ENCODE measurements around the gene TKT. TPM values are rescaled to one million over a fixed set of nuclear protein-coding genes. Genes with fewer than 3 reads are reported as not detected.

Gene TKT
- total and polyA plus RNA-seq, 7 donors = 10.5 to 51.9 (median 23.1) TPM

- Histone ChIP-seq H3K4me1 (peaks cover 15% of the 10 kb centered on the region), H3K4me3 (no peak overlapping the region), H3K27me3 (ENCODE audit: insufficient read depth in 3 of 3, low read length in 2 of 3) (no peaks in the 10 kb centered on the region), H3K27ac (no peak overlapping the region), H3K9me3 (no peaks in the 10 kb centered on the region), H3K36me3 (ENCODE audit: insufficient read depth in 1 of 2, low read depth in 1 of 2) (peaks cover 0 to 20% of the 10 kb centered on the region in 2 donors)
- DNase-seq = no peak
- 45 to 52% (median 52%) methylated on average over 10 to 11 of the region's 11 CpGs for WGBS, 3 donors
- no peak for TF ChIP-seq CTCF (IDR thresholded peaks at IDR 0.05)
- intact Hi-C loops (cut with DNase I) = loop anchor here in 1 of 2 donors (2.0 to 10.0 kb wide), 2 partner anchors 57 to 339 kb away; no protein-coding TSS in a partner anchor
- ATAC-seq = peak in 1 of 4 donors; percentile 18
These were observed 62.2 kb downstream of the TKT start for GRCh38 chr3:53193466-53194209.

GRCh38 chr3:53192608-53193007 is 63.2 kb downstream of the TKT start:
- no peak overlapping the region for H3K4me3 ChIP-seq
- peaks cover 0 to 20% of the 10 kb centered on the region in 2 donors for H3K36me3 ChIP-seq (ENCODE audit: insufficient read depth in 1 of 2, low read depth in 1 of 2)
- no peaks in the 10 kb centered on the region for H3K27me3 ChIP-seq (ENCODE audit: insufficient read depth in 3 of 3, low read length in 2 of 3)
- peaks cover 15% of the 10 kb centered on the region for H3K4me1 ChIP-seq
- DNase-seq (no peak), ATAC-seq (no peak)
- TF ChIP-seq CTCF (IDR thresholded peaks at IDR 0.05) = no peak
- WGBS, 3 donors = 52 to 72% (median 63%) methylated on average over 3 of the region's 3 CpGs
- intact Hi-C loops (cut with DNase I) = loop anchor here in 1 of 2 donors (10.0 kb wide), 1 partner anchor 338 kb away; no protein-coding TSS in a partner anchor
- no peak overlapping the region for H3K27ac ChIP-seq
- H3K9me3 ChIP-seq = no peaks in the 10 kb centered on the region

DNA sequence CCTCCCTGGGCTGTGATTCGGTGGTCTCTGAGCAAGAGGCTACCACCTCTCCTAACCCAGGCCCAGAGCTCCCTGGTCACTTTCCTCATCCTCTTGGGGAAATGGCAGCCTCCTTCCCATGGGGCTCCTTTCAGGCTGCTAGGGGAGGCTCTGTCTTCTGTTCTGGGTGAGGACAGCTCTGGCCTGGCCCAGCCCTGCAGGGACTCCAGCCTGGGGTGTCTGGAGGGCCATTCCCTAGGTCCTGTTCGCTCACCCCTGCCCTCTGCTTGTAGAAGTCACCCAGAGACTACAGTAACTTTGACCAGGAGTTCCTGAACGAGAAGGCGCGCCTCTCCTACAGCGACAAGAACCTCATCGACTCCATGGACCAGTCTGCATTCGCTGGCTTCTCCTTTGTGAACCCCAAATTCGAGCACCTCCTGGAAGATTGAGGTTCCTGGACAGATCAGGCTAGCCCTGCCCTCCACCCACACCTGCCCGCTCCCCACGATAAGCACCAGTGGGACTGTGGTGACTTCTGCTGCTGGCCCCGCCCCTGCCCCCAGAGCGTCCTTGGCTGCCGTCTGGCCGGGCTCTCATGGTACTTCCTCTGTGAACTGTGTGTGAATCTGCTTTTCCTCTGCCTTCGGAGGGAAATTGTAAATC is 63.9 kb downstream of the TKT start:
- Histone ChIP-seq H3K4me1 (peaks cover 15% of the 10 kb centered on the region), H3K27me3 (ENCODE audit: insufficient read depth in 3 of 3, low read length in 2 of 3) (no peaks in the 10 kb centered on the region), H3K36me3 (ENCODE audit: insufficient read depth in 1 of 2, low read depth in 1 of 2) (peaks cover 0 to 20% of the 10 kb centered on the region in 2 donors), H3K9me3 (no peaks in the 10 kb centered on the region), H3K27ac (no peak overlapping the region), H3K4me3 (no peak overlapping the region)
- intact Hi-C loops (cut with DNase I) = loop anchor here in 1 of 2 donors (10.0 kb wide), 1 partner anchor 337 kb away; no protein-coding TSS in a partner anchor
- DNase-seq (no peak), ATAC-seq (no peak)
- 87 to 89% (median 88%) methylated on average over 16 of the region's 16 CpGs for WGBS, 3 donors
- no peak for TF ChIP-seq CTCF (IDR thresholded peaks at IDR 0.05)

DNA sequence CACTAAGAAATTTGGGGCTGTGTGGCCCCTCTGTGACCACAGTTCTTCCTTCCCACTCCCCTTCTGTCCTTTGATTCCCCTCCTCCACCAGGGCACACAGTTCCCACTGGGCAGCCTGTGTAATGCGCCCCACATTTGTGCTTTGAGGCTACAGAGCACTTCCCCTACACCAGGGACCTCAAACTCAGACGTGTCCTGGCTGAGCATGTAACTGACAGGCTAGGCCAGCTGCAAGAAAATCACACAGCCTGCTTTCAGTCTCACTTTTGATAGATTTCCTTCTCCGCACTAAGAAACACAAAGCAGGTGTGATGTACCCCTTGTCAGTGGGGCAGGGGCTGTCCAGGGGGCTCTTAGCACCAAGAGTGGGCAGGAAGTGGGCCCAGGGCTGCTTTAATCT is 65.2 kb downstream of the TKT start:
- H3K27ac ChIP-seq = no peak overlapping the region
- ATAC-seq (no peak), DNase-seq (peak in 1 of 2 donors; percentile 4)
- peaks cover 12% of the 10 kb centered on the region for H3K4me1 ChIP-seq
- no peaks in the 10 kb centered on the region for H3K9me3 ChIP-seq
- no peaks in the 10 kb centered on the region for H3K27me3 ChIP-seq (ENCODE audit: insufficient read depth in 3 of 3, low read length in 2 of 3)
- no peak for TF ChIP-seq CTCF (IDR thresholded peaks at IDR 0.05)
- no peak overlapping the region for H3K4me3 ChIP-seq
- intact Hi-C loops (cut with DNase I) = loop anchor here in 1 of 2 donors (10.0 kb wide), 1 partner anchor 336 kb away; no protein-coding TSS in a partner anchor
- peaks cover 0 to 27% of the 10 kb centered on the region in 2 donors for H3K36me3 ChIP-seq (ENCODE audit: insufficient read depth in 1 of 2, low read depth in 1 of 2)
- 87 to 96% (median 89%) methylated on average over 3 of the region's 3 CpGs for WGBS, 3 donors
